ENCODE measurements around the gene NDUFB6. TPM values are rescaled to one million over a fixed set of nuclear protein-coding genes. Genes with fewer than 3 reads are reported as not detected.

NDUFB6 gene
- total RNA-seq, 1 donor from 2014 or later, result 36.8 TPM

GRCh38 chr9:32533816-32534215 lies 39.1 kb downstream of the NDUFB6 start:
- H3K36me3 Mint-ChIP-seq (ENCODE audit: low read depth, unreplicated experiment), result no peaks in the 10 kb centered on the region
- H3K27ac Mint-ChIP-seq (ENCODE audit: unreplicated experiment), result no peak overlapping the region
- H3K9me3 Mint-ChIP-seq (ENCODE audit: unreplicated experiment), result no peaks in the 10 kb centered on the region
- DNase-seq (ENCODE audit: low spot score), result no peak
- TF ChIP-seq, protein P1, sequence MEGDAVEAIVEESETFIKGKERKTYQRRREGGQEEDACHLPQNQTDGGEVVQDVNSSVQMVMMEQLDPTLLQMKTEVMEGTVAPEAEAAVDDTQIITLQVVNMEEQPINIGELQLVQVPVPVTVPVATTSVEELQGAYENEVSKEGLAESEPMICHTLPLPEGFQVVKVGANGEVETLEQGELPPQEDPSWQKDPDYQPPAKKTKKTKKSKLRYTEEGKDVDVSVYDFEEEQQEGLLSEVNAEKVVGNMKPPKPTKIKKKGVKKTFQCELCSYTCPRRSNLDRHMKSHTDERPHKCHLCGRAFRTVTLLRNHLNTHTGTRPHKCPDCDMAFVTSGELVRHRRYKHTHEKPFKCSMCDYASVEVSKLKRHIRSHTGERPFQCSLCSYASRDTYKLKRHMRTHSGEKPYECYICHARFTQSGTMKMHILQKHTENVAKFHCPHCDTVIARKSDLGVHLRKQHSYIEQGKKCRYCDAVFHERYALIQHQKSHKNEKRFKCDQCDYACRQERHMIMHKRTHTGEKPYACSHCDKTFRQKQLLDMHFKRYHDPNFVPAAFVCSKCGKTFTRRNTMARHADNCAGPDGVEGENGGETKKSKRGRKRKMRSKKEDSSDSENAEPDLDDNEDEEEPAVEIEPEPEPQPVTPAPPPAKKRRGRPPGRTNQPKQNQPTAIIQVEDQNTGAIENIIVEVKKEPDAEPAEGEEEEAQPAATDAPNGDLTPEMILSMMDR (IDR thresholded peaks at IDR 0.05; ENCODE audit: unreplicated experiment), result no peak
- no peaks in the 10 kb centered on the region for H3K27me3 Mint-ChIP-seq (ENCODE audit: unreplicated experiment)
- H3K4me1 Mint-ChIP-seq (ENCODE audit: unreplicated experiment), result no peaks in the 10 kb centered on the region
- H3K4me3 Mint-ChIP-seq (ENCODE audit: unreplicated experiment), result no peak overlapping the region

- no peak overlapping the region for H3K4me3 Mint-ChIP-seq (ENCODE audit: unreplicated experiment)
- no peak for DNase-seq (ENCODE audit: low spot score)
- TF ChIP-seq, protein P1 (IDR thresholded peaks at IDR 0.05; ENCODE audit: unreplicated experiment), result no peak
- no peaks in the 10 kb centered on the region for H3K27me3 Mint-ChIP-seq (ENCODE audit: unreplicated experiment)
- no peak overlapping the region for H3K27ac Mint-ChIP-seq (ENCODE audit: unreplicated experiment)
- no peaks in the 10 kb centered on the region for H3K36me3 Mint-ChIP-seq (ENCODE audit: low read depth, unreplicated experiment)
- H3K9me3 Mint-ChIP-seq (ENCODE audit: unreplicated experiment), result no peaks in the 10 kb centered on the region
- no peaks in the 10 kb centered on the region for H3K4me1 Mint-ChIP-seq (ENCODE audit: unreplicated experiment)
Observed at GRCh38 chr9:32533336-32533735, 39.6 kb downstream of the NDUFB6 start.

- peak overlapping the region; percentile 87 for H3K27ac Mint-ChIP-seq (ENCODE audit: unreplicated experiment)
Observed at GRCh38 chr9:32526707-32527048, 46.3 kb downstream of the NDUFB6 start.

GRCh38 chr9:32526041-32526706 lies 46.8 kb downstream of the NDUFB6 start, which contains the start of gene RIGI:
Gene RIGI, minus strand, starts transcription at chr9:32526196. Its CDS starts 30 bp downstream, at chr9:32526166.
- peak within 1 kb of the TSS; percentile 91 for H3K4me3 Mint-ChIP-seq (ENCODE audit: unreplicated experiment)
- H3K4me1 Mint-ChIP-seq (ENCODE audit: unreplicated experiment), result peaks cover 13% of the 10 kb centered on the region
- H3K27ac Mint-ChIP-seq (ENCODE audit: unreplicated experiment), result peak within 1 kb of the TSS; percentile 87

More at GRCh38 chr9:32526707-32527048, 46.3 kb downstream of the NDUFB6 start:
- Mint-ChIP-seq H3K9me3 (ENCODE audit: unreplicated experiment) (peaks cover 6% of the 10 kb centered on the region), H3K27me3 (ENCODE audit: unreplicated experiment) (peaks cover 3% of the 10 kb centered on the region), H3K4me1 (ENCODE audit: unreplicated experiment) (peaks cover 13% of the 10 kb centered on the region), H3K4me3 (ENCODE audit: unreplicated experiment) (peak overlapping the region; percentile 91), H3K36me3 (ENCODE audit: low read depth, unreplicated experiment) (peaks cover 20% of the 10 kb centered on the region)
- TF ChIP-seq, protein P1 (IDR thresholded peaks at IDR 0.05; ENCODE audit: unreplicated experiment), result no peak
- no peak for DNase-seq (ENCODE audit: low spot score)

GRCh38 chr9:32525709-32526030 lies 47.3 kb downstream of the NDUFB6 start:
- peaks cover 3% of the 10 kb centered on the region for H3K27me3 Mint-ChIP-seq (ENCODE audit: unreplicated experiment)
- TF ChIP-seq, protein P1 (IDR thresholded peaks at IDR 0.05; ENCODE audit: unreplicated experiment), result no peak
- no peak for DNase-seq (ENCODE audit: low spot score)
- peak overlapping the region; percentile 91 for H3K4me3 Mint-ChIP-seq (ENCODE audit: unreplicated experiment)
- H3K27ac Mint-ChIP-seq (ENCODE audit: unreplicated experiment), result peak overlapping the region; percentile 87
- H3K9me3 Mint-ChIP-seq (ENCODE audit: unreplicated experiment), result peaks cover 9% of the 10 kb centered on the region
- H3K4me1 Mint-ChIP-seq (ENCODE audit: unreplicated experiment), result peaks cover 13% of the 10 kb centered on the region
- peaks cover 26% of the 10 kb centered on the region for H3K36me3 Mint-ChIP-seq (ENCODE audit: low read depth, unreplicated experiment)

More at GRCh38 chr9:32526041-32526706, 46.8 kb downstream of the NDUFB6 start, which contains the start of gene RIGI:
- TF ChIP-seq, protein P1 (IDR thresholded peaks at IDR 0.05; ENCODE audit: unreplicated experiment), result no peak
- H3K9me3 Mint-ChIP-seq (ENCODE audit: unreplicated experiment), result peaks cover 8% of the 10 kb centered on the region
- H3K27me3 Mint-ChIP-seq (ENCODE audit: unreplicated experiment), result peaks cover 3% of the 10 kb centered on the region
- peak; percentile 83 for DNase-seq (ENCODE audit: low spot score)
- peaks cover 25% of the 10 kb centered on the region for H3K36me3 Mint-ChIP-seq (ENCODE audit: low read depth, unreplicated experiment)

All from endothelial cell (in vitro differentiated cells).